ENCODE data around the gene ABCD2. TPM values are rescaled to one million over a fixed set of nuclear protein-coding genes. Genes with fewer than 3 reads are reported as not detected.

The ABCD2 gene
- total and polyA plus RNA-seq, 2 donors (not counting 3 experiments of a cell fraction or from before 2014, with no cell fraction given), result not detected

GRCh38 chr12:39503439-39503838 lies 116.2 kb downstream of the ABCD2 start:
- Histone ChIP-seq H2AFZ (ENCODE audit: low read depth, low read length) (no peak overlapping the region), H3K9me1 (replicated peaks; ENCODE audit: control insufficient read depth, extremely low read depth, insufficient read depth, low read length) (no peaks in the 10 kb centered on the region), H3K4me2 (ENCODE audit: insufficient read depth, low read length) (no peak overlapping the region), H4K20me1 (replicated peaks; ENCODE audit: control insufficient read depth, extremely low read depth, insufficient read depth, low read length) (no peaks in the 10 kb centered on the region), H3K9me3 (replicated peaks; ENCODE audit: control insufficient read depth, insufficient read depth, low read length) (no peaks in the 10 kb centered on the region), H3K4me1 (ENCODE audit: control insufficient read depth, extremely low read depth, insufficient read depth, low read length) (peaks cover 7% of the 10 kb centered on the region), H3K9ac (replicated peaks; ENCODE audit: extremely low read depth, insufficient read depth, low read length) (no peak overlapping the region), H3K4me3 (replicated peaks in 1 of 3; ENCODE audit: insufficient read depth in 1 of 3, low read depth in 1 of 3, low read length in 3 of 3) (no peak overlapping the region), H3K27ac (ENCODE audit: insufficient read depth, low read depth, low read length) (no peak overlapping the region), H3K27me3 (ENCODE audit: control insufficient read depth in 2 of 2, insufficient read depth in 2 of 2, low read length in 2 of 2) (no peaks in the 10 kb centered on the region), H3K79me2 (ENCODE audit: control insufficient read depth, insufficient read depth, low read length) (no peaks in the 10 kb centered on the region), H3K36me3 (ENCODE audit: control insufficient read depth in 2 of 2, extremely low read depth in 1 of 2, insufficient read depth in 2 of 2, low read length in 2 of 2) (no peaks in the 10 kb centered on the region)
- TF ChIP-seq FOS (IDR thresholded peaks at IDR 0.05; ENCODE audit: borderline replicate concordance, insufficient read depth, low read length), result peak; percentile 81
- TF ChIP-seq JUN (IDR thresholded peaks at IDR 0.05; ENCODE audit: borderline replicate concordance, insufficient read depth, insufficient read length, low read depth), result peak; percentile 59
- TF ChIP-seq GATA2 (IDR thresholded peaks at IDR 0.05; ENCODE audit: insufficient read depth, insufficient read length, low read depth, low read length), result no peak
- peak in 1 of 2 donors; percentile 12 for TF ChIP-seq CTCF (IDR thresholded peaks at IDR 0.05; ENCODE audit: extremely low read depth in 1 of 2, insufficient read depth in 1 of 2, low read depth in 1 of 2, low read length in 2 of 2)
- peak; percentile 74 for FAIRE-seq
- intact Hi-C loops (cut with micrococcal nuclease), result loop anchor here (5.0 to 10.0 kb wide), 2 partner anchors 136 to 141 kb away; no protein-coding TSS in a partner anchor
- ChIA-PET POLR2A (no interaction called here), CTCF (no interaction called here)
- dilution Hi-C loops (cut with MboI; ENCODE audit: extremely low pct_ligation_motif_present, low sequenced_read_pairs), result no loop called here
- BruUV-seq (replicated peaks), result no TSS peak
- peak; percentile 48 for DNase-seq (ENCODE audit: low read depth, low spot score)

GRCh38 chr12:39502726-39503125 lies 116.9 kb downstream of the ABCD2 start:
- Histone ChIP-seq H3K27ac (ENCODE audit: insufficient read depth, low read depth, low read length) (no peak overlapping the region), H3K9me3 (replicated peaks; ENCODE audit: control insufficient read depth, insufficient read depth, low read length) (no peaks in the 10 kb centered on the region), H3K9me1 (replicated peaks; ENCODE audit: control insufficient read depth, extremely low read depth, insufficient read depth, low read length) (no peaks in the 10 kb centered on the region), H3K4me1 (ENCODE audit: control insufficient read depth, extremely low read depth, insufficient read depth, low read length) (peaks cover 7% of the 10 kb centered on the region), H2AFZ (ENCODE audit: low read depth, low read length) (peak overlapping the region; percentile 43), H3K9ac (replicated peaks; ENCODE audit: extremely low read depth, insufficient read depth, low read length) (no peak overlapping the region), H4K20me1 (replicated peaks; ENCODE audit: control insufficient read depth, extremely low read depth, insufficient read depth, low read length) (no peaks in the 10 kb centered on the region), H3K27me3 (ENCODE audit: control insufficient read depth in 2 of 2, insufficient read depth in 2 of 2, low read length in 2 of 2) (no peaks in the 10 kb centered on the region), H3K4me3 (replicated peaks in 1 of 3; ENCODE audit: insufficient read depth in 1 of 3, low read depth in 1 of 3, low read length in 3 of 3) (no peak overlapping the region), H3K79me2 (ENCODE audit: control insufficient read depth, insufficient read depth, low read length) (no peaks in the 10 kb centered on the region), H3K36me3 (ENCODE audit: control insufficient read depth in 2 of 2, extremely low read depth in 1 of 2, insufficient read depth in 2 of 2, low read length in 2 of 2) (no peaks in the 10 kb centered on the region), H3K4me2 (ENCODE audit: insufficient read depth, low read length) (no peak overlapping the region)
- CTCF ChIA-PET, result interaction anchor here (1.0 kb wide), 1 partner anchor 138 kb away, joined by 3 read pairs; no protein-coding TSS in a partner anchor
- intact Hi-C loops (cut with micrococcal nuclease) (loop anchor here (5.0 to 10.0 kb wide), 2 partner anchors 135 to 142 kb away; no protein-coding TSS in a partner anchor), dilution Hi-C loops (cut with MboI; ENCODE audit: extremely low pct_ligation_motif_present, low sequenced_read_pairs) (no loop called here)
- POLR2A ChIA-PET, result no interaction called here
- no TSS peak for BruUV-seq (replicated peaks)
- FAIRE-seq (no peak), DNase-seq (ENCODE audit: low read depth, low spot score) (no peak)
- TF ChIP-seq EZH2 (IDR thresholded peaks at IDR 0.05; ENCODE audit: borderline replicate concordance, low read depth, low read length, severe bottlenecking) (no peak), MAX (IDR thresholded peaks at IDR 0.05; ENCODE audit: insufficient read depth, insufficient read length) (no peak), GATA2 (IDR thresholded peaks at IDR 0.05; ENCODE audit: insufficient read depth, insufficient read length, low read depth, low read length) (no peak), CTCF (IDR thresholded peaks at IDR 0.05; ENCODE audit: extremely low read depth in 1 of 2, insufficient read depth in 1 of 2, low read depth in 1 of 2, low read length in 2 of 2) (no peak), JUN (IDR thresholded peaks at IDR 0.05; ENCODE audit: borderline replicate concordance, insufficient read depth, insufficient read length, low read depth) (no peak), FOS (IDR thresholded peaks at IDR 0.05; ENCODE audit: borderline replicate concordance, insufficient read depth, low read length) (no peak)
